K562 (cell line): ENCODE results near the gene LAMA5. TPM values are rescaled to one million over a fixed set of nuclear protein-coding genes. Genes with fewer than 3 reads are reported as not detected.
A peak's percentile ranks its signal among the peaks of the same experiment; 100 is the strongest.

Experiments
- DPF2 ChIP-seq: fragments of 450-650 bp; IDR thresholded peaks from 2 replicates; pipeline ENCODE4 v1.6.1; 2016
- FOXA1 ChIP-seq: fragments of 450-650 bp; IDR thresholded peaks from 2 replicates; pipeline ENCODE4 v1.6.1; 2016; ENCODE audit warnings: mild to moderate bottlenecking, borderline replicate concordance
- HDAC3 ChIP-seq: fragments of 450-650 bp; IDR thresholded peaks from 2 replicates; pipeline ENCODE4 v1.6.1; 2018; ENCODE audit warnings: borderline replicate concordance, mild to moderate bottlenecking, moderate library complexity; ENCODE audit not compliant: partially characterized antibody
- MCM7 ChIP-seq, 2 experiments: fragments of 450-650 bp; IDR thresholded peaks; 2 replicates each; pipeline ENCODE4 v1.6.1; 2016 to 2018
- MEIS2 ChIP-seq: fragments of 450-650 bp; IDR thresholded peaks from 2 replicates; pipeline ENCODE4 v1.6.1; 2014; ENCODE audit warnings: mild to moderate bottlenecking; ENCODE audit not compliant: partially characterized antibody
- MYC ChIP-seq, 2 experiments: fragments of 250-450 bp in 1 of 2; sonication (Bioruptor Pico) in 1 of 2; IDR thresholded peaks; 2 replicates each; pipeline versions ENCODE4 v1.5.1 to v1.6.1; 2012 to 2021; ENCODE audit warnings: low read depth in 2 of 2, borderline replicate concordance in 1 of 2, improper control_type of control experiment in 1 of 2, low read length in 1 of 2, mild to moderate bottlenecking in 1 of 2, moderate library complexity in 1 of 2
- PCBP1 ChIP-seq: fragments of 200-400 bp; formaldehyde crosslinking; IDR thresholded peaks from 2 replicates; pipeline ENCODE4 v1.6.1; 2018; ENCODE audit warnings: mild to moderate bottlenecking, low read depth, low read length; ENCODE audit not compliant: poor library complexity, severe bottlenecking
- PRPF4 ChIP-seq: fragments of 200-400 bp; formaldehyde crosslinking; IDR thresholded peaks from one replicate; pipeline ENCODE4 v1.6.1; 2017; ENCODE audit warnings: low read length, low read depth, mild to moderate bottlenecking; ENCODE audit not compliant: insufficient read depth, poor library complexity, severe bottlenecking
- TCF3 ChIP-seq: sonication (generic); formaldehyde crosslinking; IDR thresholded peaks from 2 replicates; pipeline ENCODE4 v1.4.0; 2020; ENCODE audit warnings: mild to moderate bottlenecking, missing genetic modification reagents
- TOE1 ChIP-seq, 2 experiments: fragments of 450-650 bp in 1 of 2; sonication (generic) in 1 of 2; formaldehyde crosslinking in 1 of 2; IDR thresholded peaks; 2 replicates each; pipeline versions ENCODE4 v1.7.1 to v1.8.0; 2016 to 2022; ENCODE audit warnings: borderline replicate concordance in 2 of 2, mild to moderate bottlenecking in 2 of 2, antibody characterized with exemption in 1 of 2, inconsistent platforms in 1 of 2, low read depth in 1 of 2, missing genetic modification reagents in 1 of 2, moderate library complexity in 1 of 2
- ZNF140 ChIP-seq: fragments of 250-450 bp; sonication (Bioruptor Pico); IDR thresholded peaks from 2 replicates; pipeline ENCODE4 v1.8.0; 2021; ENCODE audit warnings: moderate library complexity, mild to moderate bottlenecking, inconsistent platforms
- ZNF197 ChIP-seq: fragments of 200-800 bp; sonication (Bioruptor generic); IDR thresholded peaks from 2 replicates; pipeline ENCODE4 v1.6.1; 2016; ENCODE audit warnings: low read depth, missing genetic modification characterization, missing compliant biosample characterization
- polyA plus RNA-seq, 8 experiments: library from polyadenylated mRNA; depleted of rRNA in 4 of 8; stranded (reverse) in 5 of 8; unstranded in 3 of 8; fragments of >200 nt; fragmentation: Nextera tagmentation in 2 of 8; fragmentation: Illumina TruSeq in 1 of 8; extraction: Ambion mirVana in 2 of 8; extraction: Trizol in 1 of 8; gene quantifications; 2 replicates each; pipeline versions ENCODE4 v1.2.1 to v1.2.3, GENCODE V29; 2011 to 2014; ENCODE audit warnings: inconsistent platforms in 1 of 8, missing spikeins in 1 of 8
- total RNA-seq, 7 experiments: library from RNA; depleted of rRNA in 6 of 7; stranded (reverse); fragments of >200 nt in 6 of 7; fragmentation: Illumina TruSeq in 2 of 7; extraction: Trizol in 2 of 7; gene quantifications; 2 replicates each; pipeline versions ENCODE4 v1.2.1 to v1.2.3, GENCODE V29; 2011 to 2021; ENCODE audit warnings: low replicate concordance in 1 of 7
- TF ChIP-seq, protein P1 (sequence below): fragments of 450-650 bp; formaldehyde crosslinking; IDR thresholded peaks from 2 replicates; pipeline ENCODE4 v1.4.0; 2020; ENCODE audit warnings: mild to moderate bottlenecking, moderate library complexity
- TF ChIP-seq, protein P2 (sequence below): IDR thresholded peaks from 2 replicates; pipeline ENCODE4 v1.6.1; 2014; ENCODE audit warnings: antibody characterized with exemption
- TF ChIP-seq, protein P3 (sequence below): fragments of 450-650 bp; formaldehyde crosslinking; IDR thresholded peaks from 2 replicates; pipeline ENCODE4 v1.4.0; 2022; ENCODE audit warnings: missing genetic modification characterization
- TF ChIP-seq, protein P4 (sequence below): fragments of 450-650 bp; conservative IDR thresholded peaks from 2 replicates; pipeline ENCODE4 v1.6.1; 2016; ENCODE audit warnings: missing genetic modification characterization, low read depth, mild to moderate bottlenecking, control low read depth, missing compliant biosample characterization
- TF ChIP-seq, protein P5 (sequence below), 2 experiments: fragments of 450-650 bp in 1 of 2; sonication (generic) in 1 of 2; formaldehyde crosslinking; conservative IDR thresholded peaks; 2 replicates each; pipeline versions ENCODE4 v1.4.0 to v1.8.1; 2020 to 2022; ENCODE audit warnings: mild to moderate bottlenecking in 1 of 2, missing genetic modification reagents in 1 of 2

The LAMA5 gene
- total and polyA plus RNA-seq, 9 of the 15 experiments (the other 6 are each of a cell fraction or from before 2014, with no cell fraction given): 0.31 to 101 (median 7.8) TPM

DNA sequence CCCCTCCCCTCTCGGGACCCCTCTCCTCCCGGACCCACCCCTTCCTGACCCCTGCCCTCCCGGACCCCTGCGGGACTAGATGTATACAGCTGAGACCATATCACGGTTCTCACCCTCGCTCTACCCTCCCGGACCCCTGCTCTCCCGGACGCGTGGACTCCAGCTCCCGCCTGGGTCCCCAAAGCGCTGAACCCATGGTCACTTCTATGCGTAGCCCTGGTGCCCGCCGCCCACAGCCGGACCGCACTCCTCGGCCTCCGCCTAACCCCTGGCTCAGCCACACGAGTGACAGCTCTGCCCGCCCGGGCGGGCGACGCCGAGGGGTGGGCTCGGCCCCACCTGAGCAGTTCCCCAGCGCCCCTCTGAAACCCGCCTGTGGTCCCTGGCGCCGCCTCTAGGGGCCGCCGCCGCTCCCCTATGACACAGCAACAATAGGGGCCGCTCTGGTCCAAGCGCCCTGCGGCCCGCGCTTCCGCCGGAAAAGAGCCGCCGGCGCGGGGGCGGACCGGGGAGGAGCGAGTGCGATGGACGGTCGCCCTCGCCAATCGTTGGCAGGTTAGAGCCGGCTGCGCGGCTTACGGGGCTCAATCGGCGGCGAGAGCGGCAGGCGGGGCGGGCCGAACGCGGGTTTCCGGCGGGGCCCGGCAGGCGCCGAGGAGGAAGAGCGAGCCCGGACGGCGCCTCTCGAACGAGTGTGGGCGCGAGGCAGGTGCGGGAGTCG is 64.6 kb downstream of the LAMA5 start, which contains the start of gene ADRM1 (continued):
- TF ChIP-seq TOE1 (IDR thresholded peaks at IDR 0.05; ENCODE audit: borderline replicate concordance) (no peak), TOE1 (CRISPR knock-in tag; IDR thresholded peaks at IDR 0.05; ENCODE audit: borderline replicate concordance, low read depth) (no peak), TCF3 (CRISPR knock-in tag) (no peak), ZNF140 (no peak), MYC (IDR thresholded peaks at IDR 0.05; ENCODE audit: low read depth, low read length) (peak; percentile 73), MYC (CRISPR knock-in tag; IDR thresholded peaks at IDR 0.05; ENCODE audit: borderline replicate concordance, low read depth) (peak; percentile 69; the same call in 1 of the 2 replicates), MEIS2 (no peak), ZNF197 (no peak), MCM7 (IDR thresholded peaks at IDR 0.05) (no peak), FOXA1 (no peak), HDAC3 (no peak), PCBP1 (no peak), PRPF4 (peak; percentile 60), DPF2 (no peak)
- TF ChIP-seq, protein P1, sequence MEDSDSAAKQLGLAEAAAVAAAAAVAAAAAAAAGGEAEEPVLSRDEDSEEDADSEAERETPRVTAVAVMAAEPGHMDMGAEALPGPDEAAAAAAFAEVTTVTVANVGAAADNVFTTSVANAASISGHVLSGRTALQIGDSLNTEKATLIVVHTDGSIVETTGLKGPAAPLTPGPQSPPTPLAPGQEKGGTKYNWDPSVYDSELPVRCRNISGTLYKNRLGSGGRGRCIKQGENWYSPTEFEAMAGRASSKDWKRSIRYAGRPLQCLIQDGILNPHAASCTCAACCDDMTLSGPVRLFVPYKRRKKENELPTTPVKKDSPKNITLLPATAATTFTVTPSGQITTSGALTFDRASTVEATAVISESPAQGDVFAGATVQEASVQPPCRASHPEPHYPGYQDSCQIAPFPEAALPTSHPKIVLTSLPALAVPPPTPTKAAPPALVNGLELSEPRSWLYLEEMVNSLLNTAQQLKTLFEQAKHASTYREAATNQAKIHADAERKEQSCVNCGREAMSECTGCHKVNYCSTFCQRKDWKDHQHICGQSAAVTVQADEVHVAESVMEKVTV (CRISPR knock-in tag): no peak
- TF ChIP-seq, protein P2, sequence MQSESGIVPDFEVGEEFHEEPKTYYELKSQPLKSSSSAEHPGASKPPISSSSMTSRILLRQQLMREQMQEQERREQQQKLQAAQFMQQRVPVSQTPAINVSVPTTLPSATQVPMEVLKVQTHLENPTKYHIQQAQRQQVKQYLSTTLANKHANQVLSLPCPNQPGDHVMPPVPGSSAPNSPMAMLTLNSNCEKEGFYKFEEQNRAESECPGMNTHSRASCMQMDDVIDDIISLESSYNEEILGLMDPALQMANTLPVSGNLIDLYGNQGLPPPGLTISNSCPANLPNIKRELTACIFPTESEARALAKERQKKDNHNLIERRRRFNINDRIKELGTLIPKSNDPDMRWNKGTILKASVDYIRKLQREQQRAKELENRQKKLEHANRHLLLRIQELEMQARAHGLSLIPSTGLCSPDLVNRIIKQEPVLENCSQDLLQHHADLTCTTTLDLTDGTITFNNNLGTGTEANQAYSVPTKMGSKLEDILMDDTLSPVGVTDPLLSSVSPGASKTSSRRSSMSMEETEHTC: no peak
- TF ChIP-seq, protein P3, sequence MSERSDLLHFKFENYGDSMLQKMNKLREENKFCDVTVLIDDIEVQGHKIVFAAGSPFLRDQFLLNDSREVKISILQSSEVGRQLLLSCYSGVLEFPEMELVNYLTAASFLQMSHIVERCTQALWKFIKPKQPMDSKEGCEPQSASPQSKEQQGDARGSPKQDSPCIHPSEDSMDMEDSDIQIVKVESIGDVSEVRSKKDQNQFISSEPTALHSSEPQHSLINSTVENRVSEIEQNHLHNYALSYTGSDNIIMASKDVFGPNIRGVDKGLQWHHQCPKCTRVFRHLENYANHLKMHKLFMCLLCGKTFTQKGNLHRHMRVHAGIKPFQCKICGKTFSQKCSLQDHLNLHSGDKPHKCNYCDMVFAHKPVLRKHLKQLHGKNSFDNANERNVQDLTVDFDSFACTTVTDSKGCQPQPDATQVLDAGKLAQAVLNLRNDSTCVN (CRISPR knock-in tag): no peak
- TF ChIP-seq, protein P4, sequence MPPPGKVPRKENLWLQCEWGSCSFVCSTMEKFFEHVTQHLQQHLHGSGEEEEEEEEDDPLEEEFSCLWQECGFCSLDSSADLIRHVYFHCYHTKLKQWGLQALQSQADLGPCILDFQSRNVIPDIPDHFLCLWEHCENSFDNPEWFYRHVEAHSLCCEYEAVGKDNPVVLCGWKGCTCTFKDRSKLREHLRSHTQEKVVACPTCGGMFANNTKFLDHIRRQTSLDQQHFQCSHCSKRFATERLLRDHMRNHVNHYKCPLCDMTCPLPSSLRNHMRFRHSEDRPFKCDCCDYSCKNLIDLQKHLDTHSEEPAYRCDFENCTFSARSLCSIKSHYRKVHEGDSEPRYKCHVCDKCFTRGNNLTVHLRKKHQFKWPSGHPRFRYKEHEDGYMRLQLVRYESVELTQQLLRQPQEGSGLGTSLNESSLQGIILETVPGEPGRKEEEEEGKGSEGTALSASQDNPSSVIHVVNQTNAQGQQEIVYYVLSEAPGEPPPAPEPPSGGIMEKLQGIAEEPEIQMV (tag): no peak
- TF ChIP-seq, protein P5, sequence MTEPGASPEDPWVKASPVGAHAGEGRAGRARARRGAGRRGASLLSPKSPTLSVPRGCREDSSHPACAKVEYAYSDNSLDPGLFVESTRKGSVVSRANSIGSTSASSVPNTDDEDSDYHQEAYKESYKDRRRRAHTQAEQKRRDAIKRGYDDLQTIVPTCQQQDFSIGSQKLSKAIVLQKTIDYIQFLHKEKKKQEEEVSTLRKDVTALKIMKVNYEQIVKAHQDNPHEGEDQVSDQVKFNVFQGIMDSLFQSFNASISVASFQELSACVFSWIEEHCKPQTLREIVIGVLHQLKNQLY (CRISPR knock-in tag; conservative IDR thresholded peaks at IDR 0.05): no peak
